Left lung (tissue), 10 donors: Measurements from ENCODE around the gene HIVEP3. TPM values are rescaled to one million over a fixed set of nuclear protein-coding genes. Genes with fewer than 3 reads are reported as not detected.

Source experiments
- ATAC-seq: fragments of 200-7000 bp; cut with Tn5 transposase; one replicate; pipeline ENCODE4 v1.9.1; 2020; ENCODE audit warnings: moderate library complexity
- DNase-seq, 4 donors: peaks; one replicate each; pipeline ENCODE4 v3.0.0-alpha.2; 2013 to 2020
- H3K27ac ChIP-seq, 2 donors: fragments of 200-600 bp; sonication (generic) in 1 of 2; one replicate each; pipeline versions ENCODE4 v1.5.0 to v1.8.0; 2020 to 2021
- H3K27me3 ChIP-seq, 2 donors: fragments of 200-600 bp; sonication (generic) in 1 of 2; one replicate each; pipeline versions ENCODE4 v1.5.0 to v1.8.0; 2020 to 2021
- H3K36me3 ChIP-seq, 2 donors: fragments of 200-600 bp; sonication (generic) in 1 of 2; one replicate each; pipeline versions ENCODE4 v1.5.0 to v1.8.0; 2020 to 2021
- H3K4me1 ChIP-seq, 2 donors: fragments of 200-600 bp; one replicate each; pipeline ENCODE4 v1.8.0; 2021
- H3K4me3 ChIP-seq, 2 donors: fragments of 200-600 bp; sonication (generic) in 1 of 2; one replicate each; pipeline versions ENCODE4 v1.5.0 to v1.8.0; 2020 to 2021; ENCODE audit warnings: mild to moderate bottlenecking in 1 of 2
- H3K9me3 ChIP-seq, 2 donors: fragments of 200-600 bp; sonication (generic) in 1 of 2; one replicate each; pipeline versions ENCODE4 v1.5.0 to v1.8.0; 2020 to 2021
- CTCF ChIP-seq, 2 donors: fragments of 200-600 bp; sonication (generic) in 1 of 2; IDR thresholded peaks; one replicate each; pipeline versions ENCODE4 v1.5.0 to v1.8.0; 2021; ENCODE audit warnings: antibody characterized with exemption in 2 of 2
- intact Hi-C, 2 donors: fragments of 100-400 bp; cut with DNase I; formaldehyde crosslinking; loops; one replicate each; pipeline versions ENCODE4 v1.11.2 to v1.14.2; 2022
- polyA plus RNA-seq, 6 donors: library from polyadenylated mRNA; unstranded; fragments of 120-200 nt; gene quantifications; one replicate each; pipeline ENCODE4 v1.2.1, GENCODE V29; 2013; ENCODE audit not compliant: insufficient read length in 6 of 6
- total RNA-seq, 2 donors: library from RNA; stranded (reverse); fragmentation: NEBNext Ultra II Directional; extraction: Animal tissue kit (Norgen Biotek cat#: 25700); gene quantifications; one replicate each; pipeline ENCODE4 v1.2.1, GENCODE V29; 2021
- donor health status: DM: no; HTN: yes; CAD: no.
- donor health status: DM: no; HTN: no; CAD: no.

HIVEP3 gene
- total and polyA plus RNA-seq, 8 donors = 6.0 to 15.6 (median 7.4) TPM

GRCh38 chr1:41864471-41865040, 54.2 kb downstream of the HIVEP3 start:
- intact Hi-C loops = no loop called here
- H3K27ac ChIP-seq = no peak overlapping the region
- H3K9me3 ChIP-seq = no peaks in the 10 kb centered on the region
- H3K36me3 ChIP-seq = no peaks in the 10 kb centered on the region
- ATAC-seq (no peak), DNase-seq (no peak)
- no peaks in the 10 kb centered on the region for H3K27me3 ChIP-seq
- no peak for TF ChIP-seq CTCF (IDR thresholded peaks at IDR 0.05)
- H3K4me1 ChIP-seq = peaks cover 8 to 19% of the 10 kb centered on the region in 2 donors
- no peak overlapping the region for H3K4me3 ChIP-seq

DNA sequence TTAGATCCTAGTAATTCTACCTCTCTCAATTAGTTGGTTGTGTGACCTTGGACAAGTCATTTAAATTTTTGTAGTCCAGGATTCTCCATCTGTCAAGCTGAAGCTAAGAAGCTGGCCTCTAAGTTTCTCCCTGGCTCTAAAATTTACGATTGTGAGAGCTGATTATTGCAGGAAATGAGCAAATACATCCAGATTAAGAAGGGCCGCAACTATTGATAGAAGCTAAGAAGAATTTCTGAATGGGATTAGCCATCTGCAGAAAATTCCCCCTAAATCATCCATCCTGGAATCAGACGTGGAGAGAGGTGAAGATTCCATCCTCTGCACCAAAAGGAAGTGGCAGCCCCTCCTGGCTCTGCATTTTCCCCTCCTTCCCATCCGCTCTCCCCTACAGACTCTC, 55.0 kb downstream of the HIVEP3 start:
- peaks cover 8 to 22% of the 10 kb centered on the region in 2 donors for H3K4me1 ChIP-seq
- ATAC-seq (no peak), DNase-seq (no peak)
- H3K9me3 ChIP-seq = no peaks in the 10 kb centered on the region
- intact Hi-C loops = no loop called here
- H3K27me3 ChIP-seq = no peaks in the 10 kb centered on the region
- no peak overlapping the region for H3K27ac ChIP-seq
- H3K36me3 ChIP-seq = no peaks in the 10 kb centered on the region
- H3K4me3 ChIP-seq = no peak overlapping the region
- TF ChIP-seq CTCF (IDR thresholded peaks at IDR 0.05) = no peak

- ATAC-seq (peak; percentile 57), DNase-seq (no peak)
- intact Hi-C loops = no loop called here
- Histone ChIP-seq H3K27me3 (no peaks in the 10 kb centered on the region), H3K36me3 (no peaks in the 10 kb centered on the region), H3K4me3 (no peak overlapping the region), H3K9me3 (no peaks in the 10 kb centered on the region), H3K4me1 (peaks cover 8 to 22% of the 10 kb centered on the region in 2 donors), H3K27ac (no peak overlapping the region)
- TF ChIP-seq CTCF (IDR thresholded peaks at IDR 0.05) = no peak
These were observed 56.1 kb downstream of the HIVEP3 start for GRCh38 chr1:41862384-41863221.

GRCh38 chr1:41861535-41862383, 57.0 kb downstream of the HIVEP3 start:
- Histone ChIP-seq H3K4me3 (no peak overlapping the region), H3K27me3 (no peaks in the 10 kb centered on the region), H3K9me3 (no peaks in the 10 kb centered on the region), H3K27ac (no peak overlapping the region), H3K4me1 (peaks cover 8 to 22% of the 10 kb centered on the region in 2 donors), H3K36me3 (no peaks in the 10 kb centered on the region)
- no peak for ATAC-seq
- DNase-seq = no peak
- intact Hi-C loops = no loop called here
- no peak for TF ChIP-seq CTCF (IDR thresholded peaks at IDR 0.05)

DNA sequence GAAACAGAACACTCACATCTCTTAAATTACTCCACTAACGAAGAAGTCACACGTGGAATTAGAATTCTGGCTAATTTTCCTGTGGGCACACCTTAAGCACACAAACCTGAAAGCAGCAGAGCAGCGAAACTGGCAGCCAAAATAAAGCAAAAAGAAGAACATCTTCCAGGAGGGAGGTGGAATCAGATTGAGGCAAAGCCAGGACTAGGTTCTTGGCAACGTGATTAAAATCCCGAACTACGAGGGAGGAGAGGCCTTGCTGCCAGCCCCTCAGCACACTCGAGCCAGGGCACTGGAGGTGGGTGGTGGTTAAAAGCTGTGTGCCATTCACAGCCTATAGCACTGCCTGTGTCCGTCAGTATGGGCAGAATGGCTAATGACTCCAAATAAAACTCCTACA, 58.0 kb downstream of the HIVEP3 start:
- no peak overlapping the region for H3K4me3 ChIP-seq
- peaks cover 8 to 22% of the 10 kb centered on the region in 2 donors for H3K4me1 ChIP-seq
- no peak for TF ChIP-seq CTCF (IDR thresholded peaks at IDR 0.05)
- H3K9me3 ChIP-seq = no peaks in the 10 kb centered on the region
- H3K27ac ChIP-seq = no peak overlapping the region
- no peaks in the 10 kb centered on the region for H3K27me3 ChIP-seq
- ATAC-seq = no peak
- DNase-seq = no peak
- no peaks in the 10 kb centered on the region for H3K36me3 ChIP-seq
- intact Hi-C loops = no loop called here
